Measurements from ENCODE around the gene SLC30A9.

GRCh38 chr4:41940834-41941233 is 49.5 kb upstream of the SLC30A9 start:
- TF ChIP-seq CTCF (conservative IDR thresholded peaks at IDR 0.05; ENCODE audit: low read depth in 2 of 2) (no peak), EZH2 (IDR thresholded peaks at IDR 0.05; ENCODE audit: low read depth, unreplicated experiment) (no peak), CREB1 (CRISPR knock-in tag; IDR thresholded peaks at IDR 0.05; ENCODE audit: low read depth) (no peak), EZH2phosphoT487 (IDR thresholded peaks at IDR 0.05; ENCODE audit: unreplicated experiment) (no peak)

Data from GM23338 (cell line).